HCT116 (cell line): ENCODE measurements around the gene CALD1. TPM values are rescaled to one million over a fixed set of nuclear protein-coding genes. Genes with fewer than 3 reads are reported as not detected.

Experiments
- ATAC-seq: fragments of 200-7000 bp; cut with Tn5 transposase; 2 replicates; pipeline ENCODE4 v1.9.1; 2020; ENCODE audit warnings: mild to moderate bottlenecking, moderate library complexity
- BruUV-seq: library from RNA; stranded (reverse); fragments of 400-500 nt; replicated peaks from 2 replicates; lab custom pipeline; 2021; lab: Mats Ljungman, UMichigan
- CTCF ChIA-PET: fragments of 300-600 bp; sonication (Branson Sonifier 250); formaldehyde crosslinking; loops from one replicate; lab custom pipeline; 2021; ENCODE audit warnings: antibody characterized with exemption; lab: Charles Lee
- POLR2A ChIA-PET: fragments of 300-600, 350-600 bp; sonication (Branson Sonifier 250); formaldehyde crosslinking; loops from one replicate; lab custom pipeline; 2021; ENCODE audit warnings: antibody characterized with exemption; lab: Charles Lee
- RAD21 ChIA-PET, 2 experiments: fragments of 300-600 bp; sonication (Branson Sonifier 250); formaldehyde crosslinking; loops; one replicate each; lab custom pipeline; 2023; ENCODE audit warnings: low total read pairs in 2 of 2; ENCODE audit not compliant: uncharacterized antibody in 2 of 2, unreplicated experiment in 2 of 2, low non-redundant PET in 1 of 2; lab: Charles Lee
- DNase-seq: peaks from one replicate; pipeline ENCODE4 v3.0.0-alpha.2; 2010; ENCODE audit warnings: low read depth, low spot score
- H2AFZ ChIP-seq: fragments of 200-600 bp; shearing (Covaris generic), sonication (generic); 2 replicates; pipeline ENCODE4 v1.6.1; 2017; ENCODE audit warnings: low read depth, mixed run types, mixed read lengths, antibody characterized with exemption, low read length; ENCODE audit not compliant: poor library complexity, severe bottlenecking
- H3K27ac ChIP-seq: 2 replicates; pipeline ENCODE4 v1.5.1; 2012; ENCODE audit warnings: low read depth, low read length
- H3K27me3 ChIP-seq: fragments of 200-600 bp; sonication (generic); 2 replicates; pipeline ENCODE4 v1.6.1; 2016; ENCODE audit warnings: mixed run types, low read length, mixed read lengths; ENCODE audit not compliant: insufficient read depth
- H3K36me3 ChIP-seq, 2 experiments: fragments of 200-500 bp in 1 of 2; fragments of 200-600 bp in 1 of 2; sonication (Bioruptor generic) in 1 of 2; sonication (generic) in 1 of 2; 2 replicates each; pipeline versions ENCODE4 v1.5.1 to v1.6.1; 2014 to 2016; ENCODE audit warnings: low read length in 2 of 2, inconsistent platforms in 1 of 2, mixed read lengths in 1 of 2, mixed run types in 1 of 2; ENCODE audit not compliant: insufficient read depth in 2 of 2, control insufficient read depth in 1 of 2
- H3K4me1 ChIP-seq, 2 experiments: fragments of 200-600 bp in 1 of 2; sonication (generic) in 1 of 2; 2 replicates each; pipeline versions ENCODE4 v1.5.1 to v1.6.1; 2012 to 2017; ENCODE audit warnings: low read length in 2 of 2, inconsistent platforms in 1 of 2, mild to moderate bottlenecking in 1 of 2, mixed read lengths in 1 of 2, mixed run types in 1 of 2, moderate library complexity in 1 of 2; ENCODE audit not compliant: insufficient read depth in 2 of 2, control insufficient read depth in 1 of 2
- H3K4me2 ChIP-seq: fragments of 200-600 bp; sonication (generic); 2 replicates; pipeline ENCODE4 v1.6.1; 2017; ENCODE audit warnings: mixed run types, low read length, mixed read lengths
- H3K4me3 ChIP-seq, 2 experiments: fragments of 200-600 bp in 1 of 2; sonication (generic) in 1 of 2; replicated peaks in 1 of 2; 2 replicates each; pipeline ENCODE4 v1.5.1; 2011 to 2016; ENCODE audit warnings: low read length in 2 of 2, control low read depth in 1 of 2, low read depth in 1 of 2, mild to moderate bottlenecking in 1 of 2, mixed read lengths in 1 of 2, mixed run types in 1 of 2
- H3K79me2 ChIP-seq: fragments of 200-600 bp; sonication (generic); 2 replicates; pipeline ENCODE4 v1.6.1; 2017; ENCODE audit warnings: mild to moderate bottlenecking, mixed run types, low read length, moderate library complexity, mixed read lengths; ENCODE audit not compliant: insufficient read depth
- H3K9ac ChIP-seq: fragments of 200-600 bp; sonication (generic); 2 replicates; pipeline ENCODE4 v1.6.1; 2016; ENCODE audit warnings: low read length, mixed read lengths
- H3K9me2 ChIP-seq: fragments of 200-600 bp; sonication (generic), shearing (Covaris generic); 2 replicates; pipeline ENCODE4 v1.6.1; 2017; ENCODE audit warnings: mixed run types, mild to moderate bottlenecking, moderate library complexity; ENCODE audit not compliant: insufficient read depth
- H3K9me3 ChIP-seq, 2 experiments: fragments of 200-500 bp in 1 of 2; fragments of 200-600 bp in 1 of 2; sonication (Bioruptor generic) in 1 of 2; sonication (generic) in 1 of 2; 2 replicates each; pipeline ENCODE4 v1.6.1; 2014 to 2017; ENCODE audit warnings: low read length in 2 of 2, mixed read lengths in 2 of 2, inconsistent platforms in 1 of 2, low read depth in 1 of 2, mild to moderate bottlenecking in 1 of 2, mixed run types in 1 of 2, moderate library complexity in 1 of 2; ENCODE audit not compliant: control insufficient read depth in 1 of 2, insufficient read depth in 1 of 2
- H4K20me1 ChIP-seq: fragments of 200-600 bp; sonication (generic), shearing (Covaris generic); 2 replicates; pipeline ENCODE4 v1.6.1; 2017; ENCODE audit warnings: mixed run types, mild to moderate bottlenecking, moderate library complexity; ENCODE audit not compliant: insufficient read depth
- CTCF ChIP-seq, 3 experiments: fragments of 200-600 bp in 1 of 3; sonication (generic) in 1 of 3; IDR thresholded peaks in 2 of 3; conservative IDR thresholded peaks in 1 of 3; 2 replicates each; pipeline ENCODE4 v1.5.1; 2012 to 2017; ENCODE audit warnings: low read depth in 2 of 3, low read length in 2 of 3, antibody characterized with exemption in 1 of 3, borderline replicate concordance in 1 of 3, control low read depth in 1 of 3, mild to moderate bottlenecking in 1 of 3, mixed read lengths in 1 of 3, mixed run types in 1 of 3, moderate library complexity in 1 of 3; ENCODE audit not compliant: insufficient read depth in 1 of 3
- EGR1 ChIP-seq: IDR thresholded peaks from 2 replicates; pipeline ENCODE4 v1.6.1; 2012; ENCODE audit warnings: low read depth
- JUND ChIP-seq: IDR thresholded peaks from 2 replicates; pipeline ENCODE4 v1.6.1; 2012
- RAD21 ChIP-seq: IDR thresholded peaks from 2 replicates; pipeline ENCODE4 v1.6.1; 2012; ENCODE audit warnings: low read depth, mild to moderate bottlenecking
- intact Hi-C: fragments of 100-400 bp; cut with micrococcal nuclease; formaldehyde crosslinking; loops from 2 replicates; pipeline ENCODE4 v1.10.0; 2022
- total RNA-seq: library from RNA; stranded (reverse); gene quantifications from one replicate; pipeline ENCODE4 v1.2.1, GENCODE V29; 2021; ENCODE audit not compliant: unreplicated experiment

CALD1 gene
- total RNA-seq, 1 experiment from 2014 or later = 66.8 TPM

DNA sequence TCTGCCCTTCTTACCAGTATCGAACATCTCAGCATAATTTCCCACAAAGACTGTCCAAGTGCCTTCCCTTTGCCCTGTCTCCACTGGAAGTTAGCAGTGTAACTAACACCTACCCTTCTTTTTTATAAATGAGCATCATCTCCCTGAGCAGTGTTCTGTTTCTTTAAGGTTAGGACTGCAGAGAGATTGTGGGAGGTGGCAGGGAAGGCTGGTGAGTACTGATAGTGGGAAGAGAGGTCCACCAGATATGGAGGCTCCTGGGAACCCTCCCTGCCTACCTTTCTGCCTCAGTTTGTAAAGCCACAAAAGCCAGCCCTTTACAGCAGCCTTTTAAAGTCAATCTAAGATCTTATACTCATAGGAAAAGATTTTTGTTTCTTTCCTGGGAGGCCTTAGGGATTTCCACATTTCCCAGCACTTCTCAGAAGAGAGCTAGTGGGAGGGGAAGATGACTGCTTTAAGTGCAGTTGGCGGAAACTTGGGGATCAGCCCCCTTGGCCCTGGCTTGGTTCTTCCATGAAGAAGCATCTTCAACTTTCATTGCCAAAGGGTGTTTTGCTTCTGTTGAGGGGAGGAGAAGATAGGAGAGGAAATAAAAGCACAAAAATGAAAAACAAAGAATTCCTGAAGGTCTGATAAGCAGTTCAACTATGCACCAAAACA, 36.6 kb upstream of the CALD1 start:
- H3K27ac ChIP-seq = no peak overlapping the region
- DNase-seq (no peak), ATAC-seq (no peak)
- H3K4me2 ChIP-seq = no peak overlapping the region
- POLR2A ChIA-PET = no interaction called here
- H2AFZ ChIP-seq = no peak overlapping the region
- no peaks in the 10 kb centered on the region for H3K27me3 ChIP-seq
- no peak overlapping the region for H3K4me3 ChIP-seq
- H3K4me1 ChIP-seq = no peaks in the 10 kb centered on the region
- TF ChIP-seq JUND (no peak), RAD21 (no peak), EGR1 (no peak)
- no peaks in the 10 kb centered on the region for H3K79me2 ChIP-seq
- CTCF ChIA-PET = no interaction called here
- no peaks in the 10 kb centered on the region for H3K9me2 ChIP-seq
- BruUV-seq = no TSS peak
- no peaks in the 10 kb centered on the region for H3K36me3 ChIP-seq
- RAD21 ChIA-PET = no interaction called here
- H4K20me1 ChIP-seq = no peaks in the 10 kb centered on the region
- no peaks in the 10 kb centered on the region for H3K9me3 ChIP-seq
- intact Hi-C loops = no loop called here
- H3K9ac ChIP-seq = no peak overlapping the region

DNA sequence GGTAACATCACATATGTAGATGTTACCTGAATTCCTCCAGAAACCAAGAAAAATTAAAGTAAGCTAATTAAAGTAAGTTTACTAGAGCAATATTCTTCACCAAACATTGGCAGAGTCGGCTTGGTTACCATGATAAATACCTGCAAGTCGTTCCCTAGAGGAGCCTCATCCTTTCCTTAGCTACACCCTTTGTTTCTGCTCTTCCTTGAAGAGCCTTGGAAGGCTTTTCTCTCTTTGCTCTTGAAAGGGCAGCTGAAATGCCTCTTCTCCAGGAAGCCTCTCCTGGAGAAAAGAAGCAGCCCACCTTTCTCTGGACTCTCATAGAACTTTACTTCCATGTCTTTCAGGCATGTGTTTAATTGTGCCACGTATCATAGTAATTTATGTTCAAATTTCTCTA, 34.9 kb upstream of the CALD1 start:
- no peak for TF ChIP-seq CTCF (IDR thresholded peaks at IDR 0.05 in 2 of 3, conservative IDR thresholded peaks at IDR 0.05 in 1 of 3; ENCODE audit: borderline replicate concordance in 1 of 3, insufficient read depth in 1 of 3, low read depth in 2 of 3, low read length in 2 of 3)
- TF ChIP-seq, all 23 proteins: peak for 0
- ChIA-PET CTCF (no interaction called here), POLR2A (no interaction called here), RAD21 (no interaction called here)
- no peak overlapping the region for H3K4me3 ChIP-seq
- no peak overlapping the region for H3K4me2 ChIP-seq
- no TSS peak for BruUV-seq
- ATAC-seq (no peak), DNase-seq (no peak)
- H3K27ac ChIP-seq = no peak overlapping the region
- no peaks in the 10 kb centered on the region for H3K9me3 ChIP-seq
- no peaks in the 10 kb centered on the region for H3K27me3 ChIP-seq
- no peak overlapping the region for H2AFZ ChIP-seq
- no peak overlapping the region for H3K9ac ChIP-seq
- H3K4me1 ChIP-seq = no peaks in the 10 kb centered on the region
- H3K36me3 ChIP-seq = no peaks in the 10 kb centered on the region
- no peaks in the 10 kb centered on the region for H4K20me1 ChIP-seq
- no peaks in the 10 kb centered on the region for H3K9me2 ChIP-seq
- intact Hi-C loops = no loop called here
- no peaks in the 10 kb centered on the region for H3K79me2 ChIP-seq
